HEK293 (cell line): ENCODE data around the gene USP37.

ENCODE experiments used
- FEZF1 ChIP-seq: fragments of 450-650 bp; formaldehyde crosslinking; IDR thresholded peaks from 2 replicates; pipeline ENCODE4 v1.5.1; 2016; ENCODE audit warnings: missing biosample characterization, missing genetic modification characterization
- RBAK ChIP-seq: fragments of 450-650 bp; formaldehyde crosslinking; IDR thresholded peaks from 2 replicates; pipeline ENCODE4 v1.5.1; 2016; ENCODE audit warnings: missing biosample characterization, missing genetic modification characterization
- SETDB1 ChIP-seq: IDR thresholded peaks from one replicate; pipeline ENCODE4 v1.6.1; 2017; ENCODE audit warnings: mild to moderate bottlenecking, low read length, moderate library complexity, mixed read lengths; ENCODE audit not compliant: insufficient read length
- SP3 ChIP-seq: fragments of 450-650 bp; formaldehyde crosslinking; IDR thresholded peaks from 2 replicates; pipeline ENCODE4 v1.5.1; 2016; ENCODE audit warnings: missing biosample characterization, missing genetic modification characterization
- YY1 ChIP-seq: fragments of 450-650 bp; formaldehyde crosslinking; IDR thresholded peaks from 2 replicates; pipeline ENCODE4 v1.5.1; 2018; ENCODE audit warnings: missing biosample characterization, missing genetic modification characterization
- ZBTB17 ChIP-seq: fragments of 450-650 bp; formaldehyde crosslinking; IDR thresholded peaks from 2 replicates; pipeline ENCODE4 v1.5.1; 2016; ENCODE audit warnings: missing biosample characterization, missing genetic modification characterization
- ZBTB7A ChIP-seq: fragments of 450-650 bp; formaldehyde crosslinking; IDR thresholded peaks from 2 replicates; pipeline ENCODE4 v1.5.1; 2016; ENCODE audit warnings: low read depth, missing biosample characterization, missing genetic modification characterization
- ZNF112 ChIP-seq: fragments of 450-650 bp; formaldehyde crosslinking; IDR thresholded peaks from 2 replicates; pipeline ENCODE4 v1.5.0; 2017; ENCODE audit warnings: missing biosample characterization, missing genetic modification characterization
- ZNF140 ChIP-seq: fragments of 450-650 bp; formaldehyde crosslinking; IDR thresholded peaks from 2 replicates; pipeline ENCODE4 v1.5.1; 2016; ENCODE audit warnings: missing biosample characterization, missing genetic modification characterization
- ZNF157 ChIP-seq: fragments of 450-650 bp; formaldehyde crosslinking; IDR thresholded peaks from 2 replicates; pipeline ENCODE4 v1.5.1; 2016; ENCODE audit warnings: missing biosample characterization, missing genetic modification characterization
- ZNF266 ChIP-seq: fragments of 450-650 bp; formaldehyde crosslinking; IDR thresholded peaks from 2 replicates; pipeline ENCODE4 v1.5.1; 2016; ENCODE audit warnings: missing biosample characterization, missing genetic modification characterization, low read depth
- ZNF292 ChIP-seq: fragments of 450-650 bp; formaldehyde crosslinking; IDR thresholded peaks from 2 replicates; pipeline ENCODE4 v1.5.1; 2016; ENCODE audit warnings: low read depth, missing biosample characterization, missing genetic modification characterization, borderline replicate concordance
- ZNF341 ChIP-seq: fragments of 450-650 bp; formaldehyde crosslinking; IDR thresholded peaks from 2 replicates; pipeline ENCODE4; 2016; ENCODE audit warnings: low read depth, missing biosample characterization, missing genetic modification characterization
- ZNF433 ChIP-seq: fragments of 450-650 bp; formaldehyde crosslinking; IDR thresholded peaks from 2 replicates; pipeline ENCODE4 v1.5.1; 2016; ENCODE audit warnings: missing biosample characterization, missing genetic modification characterization, low read depth
- ZNF510 ChIP-seq: fragments of 450-650 bp; formaldehyde crosslinking; IDR thresholded peaks from 2 replicates; pipeline ENCODE4 v1.5.1; 2018; ENCODE audit warnings: mild to moderate bottlenecking, missing genetic modification characterization, missing biosample characterization; ENCODE audit not compliant: insufficient replicate concordance
- ZNF530 ChIP-seq: fragments of 450-650 bp; formaldehyde crosslinking; IDR thresholded peaks from 2 replicates; pipeline ENCODE4 v1.5.1; 2016; ENCODE audit warnings: low read depth, missing biosample characterization, missing genetic modification characterization
- ZNF561 ChIP-seq: fragments of 450-650 bp; IDR thresholded peaks from 2 replicates; pipeline ENCODE4 v1.5.1; 2018; ENCODE audit warnings: missing biosample characterization, missing genetic modification characterization, borderline replicate concordance
- ZNF600 ChIP-seq: fragments of 450-650 bp; formaldehyde crosslinking; IDR thresholded peaks from 2 replicates; pipeline ENCODE4 v1.5.1; 2016; ENCODE audit warnings: missing biosample characterization, missing genetic modification characterization
- ZNF623 ChIP-seq: fragments of 450-650 bp; formaldehyde crosslinking; IDR thresholded peaks from 2 replicates; pipeline ENCODE4 v1.5.1; 2016; ENCODE audit warnings: missing biosample characterization, missing genetic modification characterization
- ZNF624 ChIP-seq: fragments of 450-650 bp; formaldehyde crosslinking; IDR thresholded peaks from 2 replicates; pipeline ENCODE4 v1.5.1; 2017; ENCODE audit warnings: missing biosample characterization, missing genetic modification characterization
- ZNF664 ChIP-seq: fragments of 450-650 bp; formaldehyde crosslinking; IDR thresholded peaks from 2 replicates; pipeline ENCODE4 v1.5.1; 2016; ENCODE audit warnings: missing biosample characterization, missing genetic modification characterization
- ZNF776 ChIP-seq: fragments of 450-650 bp; formaldehyde crosslinking; IDR thresholded peaks from 2 replicates; pipeline ENCODE4 v1.5.0; 2017; ENCODE audit warnings: missing biosample characterization, missing genetic modification characterization, borderline replicate concordance
- ZSCAN23 ChIP-seq: fragments of 450-650 bp; formaldehyde crosslinking; IDR thresholded peaks from 2 replicates; pipeline ENCODE4 v1.5.1; 2016; ENCODE audit warnings: missing biosample characterization, missing genetic modification characterization
- TF ChIP-seq, protein P1 (sequence below): fragments of 450-650 bp; formaldehyde crosslinking; IDR thresholded peaks from 2 replicates; pipeline ENCODE4 v1.5.1; 2016; ENCODE audit warnings: missing biosample characterization, missing genetic modification characterization, low read depth
- TF ChIP-seq, protein P2 (sequence below): fragments of 450-650 bp; formaldehyde crosslinking; IDR thresholded peaks from 2 replicates; pipeline ENCODE4 v1.5.1; 2016; ENCODE audit warnings: missing biosample characterization, missing genetic modification characterization
- TF ChIP-seq, protein P3 (sequence below): fragments of 450-650 bp; formaldehyde crosslinking; IDR thresholded peaks from 2 replicates; pipeline ENCODE4 v1.5.0; 2017; ENCODE audit warnings: missing biosample characterization, missing genetic modification characterization, borderline replicate concordance
- TF ChIP-seq, protein P4 (sequence below): fragments of 450-650 bp; formaldehyde crosslinking; IDR thresholded peaks from 2 replicates; pipeline ENCODE4 v1.5.1; 2016; ENCODE audit warnings: missing biosample characterization, missing genetic modification characterization
- TF ChIP-seq, protein P5 (sequence below): fragments of 450-650 bp; formaldehyde crosslinking; IDR thresholded peaks from 2 replicates; pipeline ENCODE4 v1.5.1; 2016; ENCODE audit warnings: missing biosample characterization, missing genetic modification characterization

Gene USP37

DNA sequence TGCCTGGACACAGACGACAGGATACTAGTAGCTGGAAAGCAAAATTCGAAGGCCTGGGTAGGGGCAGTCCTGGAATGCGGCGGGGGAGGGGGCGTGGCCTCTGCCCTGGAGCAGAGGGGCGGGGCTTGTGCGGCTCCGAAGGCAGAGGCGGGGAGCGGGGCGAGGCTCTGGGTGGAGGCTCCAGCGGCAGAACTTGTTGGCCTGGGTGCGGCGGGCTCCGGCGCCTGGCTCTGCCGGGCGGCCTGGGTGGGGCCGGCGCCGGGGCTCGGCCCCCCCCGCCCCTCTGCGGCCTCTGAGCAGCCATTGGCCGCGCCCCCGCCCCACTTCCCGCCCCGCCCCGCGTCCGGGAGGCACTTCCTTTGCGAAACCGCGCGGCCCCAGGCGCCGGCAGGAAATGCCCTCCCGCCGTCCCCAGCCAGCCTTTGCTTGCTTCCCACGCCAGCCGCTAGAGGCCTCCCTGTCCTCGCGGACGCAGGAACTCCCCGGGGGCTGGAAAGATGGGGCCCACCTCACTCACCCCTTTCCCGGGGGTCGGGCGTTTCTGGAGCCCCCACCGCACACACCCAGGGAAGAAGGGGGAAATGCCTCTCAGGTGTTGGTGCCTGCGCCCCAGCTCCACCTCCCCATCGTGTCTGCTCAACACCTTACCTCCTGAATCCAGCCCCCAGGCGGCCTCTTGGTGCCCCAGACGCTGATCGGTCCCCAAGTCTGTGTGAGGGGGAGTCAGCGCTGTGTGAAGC is 161.8 kb downstream of the USP37 start (continued):
- TF ChIP-seq ZNF624 = no peak
- no peak for TF ChIP-seq ZNF341 (tag by site-specific recombination)
- TF ChIP-seq, protein P1, sequence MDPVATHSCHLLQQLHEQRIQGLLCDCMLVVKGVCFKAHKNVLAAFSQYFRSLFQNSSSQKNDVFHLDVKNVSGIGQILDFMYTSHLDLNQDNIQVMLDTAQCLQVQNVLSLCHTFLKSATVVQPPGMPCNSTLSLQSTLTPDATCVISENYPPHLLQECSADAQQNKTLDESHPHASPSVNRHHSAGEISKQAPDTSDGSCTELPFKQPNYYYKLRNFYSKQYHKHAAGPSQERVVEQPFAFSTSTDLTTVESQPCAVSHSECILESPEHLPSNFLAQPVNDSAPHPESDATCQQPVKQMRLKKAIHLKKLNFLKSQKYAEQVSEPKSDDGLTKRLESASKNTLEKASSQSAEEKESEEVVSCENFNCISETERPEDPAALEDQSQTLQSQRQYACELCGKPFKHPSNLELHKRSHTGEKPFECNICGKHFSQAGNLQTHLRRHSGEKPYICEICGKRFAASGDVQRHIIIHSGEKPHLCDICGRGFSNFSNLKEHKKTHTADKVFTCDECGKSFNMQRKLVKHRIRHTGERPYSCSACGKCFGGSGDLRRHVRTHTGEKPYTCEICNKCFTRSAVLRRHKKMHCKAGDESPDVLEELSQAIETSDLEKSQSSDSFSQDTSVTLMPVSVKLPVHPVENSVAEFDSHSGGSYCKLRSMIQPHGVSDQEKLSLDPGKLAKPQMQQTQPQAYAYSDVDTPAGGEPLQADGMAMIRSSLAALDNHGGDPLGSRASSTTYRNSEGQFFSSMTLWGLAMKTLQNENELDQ = no peak
- no peak for TF ChIP-seq ZNF510 (tag by site-specific recombination)
- TF ChIP-seq, protein P2, sequence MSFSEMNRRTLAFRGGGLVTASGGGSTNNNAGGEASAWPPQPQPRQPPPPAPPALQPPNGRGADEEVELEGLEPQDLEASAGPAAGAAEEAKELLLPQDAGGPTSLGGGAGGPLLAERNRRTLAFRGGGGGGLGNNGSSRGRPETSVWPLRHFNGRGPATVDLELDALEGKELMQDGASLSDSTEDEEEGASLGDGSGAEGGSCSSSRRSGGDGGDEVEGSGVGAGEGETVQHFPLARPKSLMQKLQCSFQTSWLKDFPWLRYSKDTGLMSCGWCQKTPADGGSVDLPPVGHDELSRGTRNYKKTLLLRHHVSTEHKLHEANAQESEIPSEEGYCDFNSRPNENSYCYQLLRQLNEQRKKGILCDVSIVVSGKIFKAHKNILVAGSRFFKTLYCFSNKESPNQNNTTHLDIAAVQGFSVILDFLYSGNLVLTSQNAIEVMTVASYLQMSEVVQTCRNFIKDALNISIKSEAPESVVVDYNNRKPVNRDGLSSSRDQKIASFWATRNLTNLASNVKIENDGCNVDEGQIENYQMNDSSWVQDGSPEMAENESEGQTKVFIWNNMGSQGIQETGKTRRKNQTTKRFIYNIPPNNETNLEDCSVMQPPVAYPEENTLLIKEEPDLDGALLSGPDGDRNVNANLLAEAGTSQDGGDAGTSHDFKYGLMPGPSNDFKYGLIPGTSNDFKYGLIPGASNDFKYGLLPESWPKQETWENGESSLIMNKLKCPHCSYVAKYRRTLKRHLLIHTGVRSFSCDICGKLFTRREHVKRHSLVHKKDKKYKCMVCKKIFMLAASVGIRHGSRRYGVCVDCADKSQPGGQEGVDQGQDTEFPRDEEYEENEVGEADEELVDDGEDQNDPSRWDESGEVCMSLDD (tag by site-specific recombination) = peak; percentile 94
- TF ChIP-seq ZSCAN23 (tag by site-specific recombination) = no peak
- no peak for TF ChIP-seq ZNF600 (tag by site-specific recombination)
- TF ChIP-seq ZNF112 (tag by site-specific recombination) = no peak
- TF ChIP-seq ZBTB7A (tag by site-specific recombination) = 0 out of 2 replicates have a peak, but pooled peaks have one; percentile 29
- no peak for TF ChIP-seq ZNF623
- TF ChIP-seq ZNF530 (tag by site-specific recombination) = no peak
- TF ChIP-seq, protein P3, sequence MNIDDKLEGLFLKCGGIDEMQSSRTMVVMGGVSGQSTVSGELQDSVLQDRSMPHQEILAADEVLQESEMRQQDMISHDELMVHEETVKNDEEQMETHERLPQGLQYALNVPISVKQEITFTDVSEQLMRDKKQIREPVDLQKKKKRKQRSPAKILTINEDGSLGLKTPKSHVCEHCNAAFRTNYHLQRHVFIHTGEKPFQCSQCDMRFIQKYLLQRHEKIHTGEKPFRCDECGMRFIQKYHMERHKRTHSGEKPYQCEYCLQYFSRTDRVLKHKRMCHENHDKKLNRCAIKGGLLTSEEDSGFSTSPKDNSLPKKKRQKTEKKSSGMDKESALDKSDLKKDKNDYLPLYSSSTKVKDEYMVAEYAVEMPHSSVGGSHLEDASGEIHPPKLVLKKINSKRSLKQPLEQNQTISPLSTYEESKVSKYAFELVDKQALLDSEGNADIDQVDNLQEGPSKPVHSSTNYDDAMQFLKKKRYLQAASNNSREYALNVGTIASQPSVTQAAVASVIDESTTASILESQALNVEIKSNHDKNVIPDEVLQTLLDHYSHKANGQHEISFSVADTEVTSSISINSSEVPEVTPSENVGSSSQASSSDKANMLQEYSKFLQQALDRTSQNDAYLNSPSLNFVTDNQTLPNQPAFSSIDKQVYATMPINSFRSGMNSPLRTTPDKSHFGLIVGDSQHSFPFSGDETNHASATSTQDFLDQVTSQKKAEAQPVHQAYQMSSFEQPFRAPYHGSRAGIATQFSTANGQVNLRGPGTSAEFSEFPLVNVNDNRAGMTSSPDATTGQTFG = no peak
- no peak for TF ChIP-seq ZNF776
- TF ChIP-seq ZNF664 (tag by site-specific recombination) = no peak
- TF ChIP-seq, protein P4, sequence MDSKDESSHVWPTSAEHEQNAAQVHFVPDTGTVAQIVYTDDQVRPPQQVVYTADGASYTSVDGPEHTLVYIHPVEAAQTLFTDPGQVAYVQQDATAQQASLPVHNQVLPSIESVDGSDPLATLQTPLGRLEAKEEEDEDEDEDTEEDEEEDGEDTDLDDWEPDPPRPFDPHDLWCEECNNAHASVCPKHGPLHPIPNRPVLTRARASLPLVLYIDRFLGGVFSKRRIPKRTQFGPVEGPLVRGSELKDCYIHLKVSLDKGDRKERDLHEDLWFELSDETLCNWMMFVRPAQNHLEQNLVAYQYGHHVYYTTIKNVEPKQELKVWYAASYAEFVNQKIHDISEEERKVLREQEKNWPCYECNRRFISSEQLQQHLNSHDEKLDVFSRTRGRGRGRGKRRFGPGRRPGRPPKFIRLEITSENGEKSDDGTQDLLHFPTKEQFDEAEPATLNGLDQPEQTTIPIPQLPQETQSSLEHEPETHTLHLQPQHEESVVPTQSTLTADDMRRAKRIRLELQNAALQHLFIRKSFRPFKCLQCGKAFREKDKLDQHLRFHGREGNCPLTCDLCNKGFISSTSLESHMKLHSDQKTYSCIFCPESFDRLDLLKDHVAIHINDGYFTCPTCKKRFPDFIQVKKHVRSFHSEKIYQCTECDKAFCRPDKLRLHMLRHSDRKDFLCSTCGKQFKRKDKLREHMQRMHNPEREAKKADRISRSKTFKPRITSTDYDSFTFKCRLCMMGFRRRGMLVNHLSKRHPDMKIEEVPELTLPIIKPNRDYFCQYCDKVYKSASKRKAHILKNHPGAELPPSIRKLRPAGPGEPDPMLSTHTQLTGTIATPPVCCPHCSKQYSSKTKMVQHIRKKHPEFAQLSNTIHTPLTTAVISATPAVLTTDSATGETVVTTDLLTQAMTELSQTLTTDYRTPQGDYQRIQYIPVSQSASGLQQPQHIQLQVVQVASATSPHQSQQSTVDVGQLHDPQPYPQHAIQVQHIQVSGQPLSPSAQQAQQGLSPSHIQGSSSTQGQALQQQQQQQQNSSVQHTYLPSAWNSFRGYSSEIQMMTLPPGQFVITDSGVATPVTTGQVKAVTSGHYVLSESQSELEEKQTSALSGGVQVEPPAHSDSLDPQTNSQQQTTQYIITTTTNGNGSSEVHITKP (tag by site-specific recombination) = 0 out of 2 replicates have a peak, but pooled peaks have one; percentile 24
- TF ChIP-seq, protein P5, sequence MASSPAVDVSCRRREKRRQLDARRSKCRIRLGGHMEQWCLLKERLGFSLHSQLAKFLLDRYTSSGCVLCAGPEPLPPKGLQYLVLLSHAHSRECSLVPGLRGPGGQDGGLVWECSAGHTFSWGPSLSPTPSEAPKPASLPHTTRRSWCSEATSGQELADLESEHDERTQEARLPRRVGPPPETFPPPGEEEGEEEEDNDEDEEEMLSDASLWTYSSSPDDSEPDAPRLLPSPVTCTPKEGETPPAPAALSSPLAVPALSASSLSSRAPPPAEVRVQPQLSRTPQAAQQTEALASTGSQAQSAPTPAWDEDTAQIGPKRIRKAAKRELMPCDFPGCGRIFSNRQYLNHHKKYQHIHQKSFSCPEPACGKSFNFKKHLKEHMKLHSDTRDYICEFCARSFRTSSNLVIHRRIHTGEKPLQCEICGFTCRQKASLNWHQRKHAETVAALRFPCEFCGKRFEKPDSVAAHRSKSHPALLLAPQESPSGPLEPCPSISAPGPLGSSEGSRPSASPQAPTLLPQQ = peak; percentile 100
- TF ChIP-seq FEZF1 (tag by site-specific recombination) = no peak
- TF ChIP-seq SETDB1 = no peak
- peak; percentile 71 for TF ChIP-seq SP3 (tag by site-specific recombination)
- TF ChIP-seq ZNF157 = no peak
- TF ChIP-seq ZNF292 (tag by site-specific recombination) = no peak
- TF ChIP-seq ZNF266 (tag by site-specific recombination) = no peak
- TF ChIP-seq YY1 (tag by site-specific recombination) = peak; percentile 32; the same call in 1 of the 2 replicates
- no peak for TF ChIP-seq ZNF140 (tag by site-specific recombination)
- TF ChIP-seq ZNF433 = no peak
- TF ChIP-seq ZBTB17 (tag by site-specific recombination) = no peak
- no peak for TF ChIP-seq RBAK (tag by site-specific recombination)
- TF ChIP-seq ZNF561 (tag by site-specific recombination) = no peak
